Glutamatergic neuron (in vitro differentiated cells): ENCODE data around the gene ZNF394. TPM values are rescaled to one million over a fixed set of nuclear protein-coding genes. Genes with fewer than 3 reads are reported as not detected.

Experiments
- DNase-seq: peaks from one replicate; pipeline ENCODE4 v3.0.0; 2022
- H3K27ac Mint-ChIP-seq: one replicate; pipeline ENCODE4 v1.8.0; 2020; ENCODE audit warnings: mild to moderate bottlenecking, mixed read lengths, inconsistent platforms; ENCODE audit not compliant: unreplicated experiment
- H3K27me3 Mint-ChIP-seq: one replicate; pipeline ENCODE4 v1.8.0; 2020; ENCODE audit warnings: mild to moderate bottlenecking, moderate library complexity, mixed read lengths, inconsistent platforms; ENCODE audit not compliant: unreplicated experiment
- H3K36me3 Mint-ChIP-seq: one replicate; pipeline ENCODE4 v1.8.0; 2020; ENCODE audit warnings: mild to moderate bottlenecking, mixed read lengths, inconsistent platforms; ENCODE audit not compliant: unreplicated experiment
- H3K4me1 Mint-ChIP-seq: one replicate; pipeline ENCODE4 v1.8.0; 2020; ENCODE audit warnings: mild to moderate bottlenecking, low read depth, mixed read lengths, inconsistent platforms; ENCODE audit not compliant: unreplicated experiment
- H3K4me3 Mint-ChIP-seq: one replicate; pipeline ENCODE4 v1.8.0; 2020; ENCODE audit warnings: mild to moderate bottlenecking, mixed read lengths, inconsistent platforms; ENCODE audit not compliant: unreplicated experiment
- H3K9me3 Mint-ChIP-seq: one replicate; pipeline ENCODE4 v1.8.0; 2020; ENCODE audit warnings: mild to moderate bottlenecking, moderate library complexity, mixed read lengths, inconsistent platforms; ENCODE audit not compliant: unreplicated experiment
- CTCF ChIP-seq: fragments of 200-600 bp; sonication (generic); IDR thresholded peaks from one replicate; pipeline ENCODE4 v1.5.0; 2021; ENCODE audit not compliant: partially characterized antibody, unreplicated experiment
- total RNA-seq: library from RNA; stranded (reverse); fragmentation: NEBNext Ultra II Directional; extraction: Animal tissue kit (Norgen Biotek cat#: 25700); gene quantifications from one replicate; pipeline ENCODE4 v1.2.1, GENCODE V29; 2021; ENCODE audit not compliant: unreplicated experiment

The ZNF394 gene
- total RNA-seq, 1 donor from 2014 or later: 19.9 TPM

GRCh38 chr7:99500637-99501009, 542 bp upstream of the ZNF394 start:
- Mint-ChIP-seq H3K4me3 (peak overlapping the region; percentile 100), H3K4me1 (peaks cover 14% of the 10 kb centered on the region), H3K36me3 (peaks cover 3% of the 10 kb centered on the region), H3K27ac (peak overlapping the region; percentile 90), H3K27me3 (peaks cover 8% of the 10 kb centered on the region), H3K9me3 (peaks cover 4% of the 10 kb centered on the region)
- no peak for DNase-seq
- TF ChIP-seq CTCF: no peak

- peaks cover 13% of the 10 kb centered on the region for H3K4me1 Mint-ChIP-seq
- H3K36me3 Mint-ChIP-seq: peaks cover 5% of the 10 kb centered on the region
- no peak for TF ChIP-seq CTCF
- H3K4me3 Mint-ChIP-seq: peak overlapping the region; percentile 100
- DNase-seq: no peak
- H3K27me3 Mint-ChIP-seq: peaks cover 6% of the 10 kb centered on the region
- H3K27ac Mint-ChIP-seq: no peak overlapping the region
- H3K9me3 Mint-ChIP-seq: no peaks in the 10 kb centered on the region
Observed at GRCh38 chr7:99499371-99499720, 735 bp downstream of the ZNF394 start.

- no peak for DNase-seq
- TF ChIP-seq CTCF: no peak
- Mint-ChIP-seq H3K4me3 (peak overlapping the region; percentile 100), H3K9me3 (peaks cover 3% of the 10 kb centered on the region), H3K36me3 (peaks cover 13% of the 10 kb centered on the region), H3K4me1 (peaks cover 13% of the 10 kb centered on the region), H3K27ac (peak overlapping the region; percentile 76), H3K27me3 (peaks cover 6% of the 10 kb centered on the region)
Observed at GRCh38 chr7:99498546-99498944, 1.5 kb downstream of the ZNF394 start.

GRCh38 chr7:99497766-99498545, 2.1 kb downstream of the ZNF394 start:
- H3K9me3 Mint-ChIP-seq: peaks cover 4% of the 10 kb centered on the region
- peaks cover 19% of the 10 kb centered on the region for H3K36me3 Mint-ChIP-seq
- H3K27ac Mint-ChIP-seq: no peak overlapping the region
- DNase-seq: no peak
- peak overlapping the region; percentile 100 for H3K4me3 Mint-ChIP-seq
- peaks cover 6% of the 10 kb centered on the region for H3K27me3 Mint-ChIP-seq
- H3K4me1 Mint-ChIP-seq: peaks cover 13% of the 10 kb centered on the region
- TF ChIP-seq CTCF: no peak

GRCh38 chr7:99493823-99494222, 6.3 kb downstream of the ZNF394 start:
- Mint-ChIP-seq H3K27ac (no peak overlapping the region), H3K9me3 (peaks cover 6% of the 10 kb centered on the region), H3K36me3 (peaks cover 22% of the 10 kb centered on the region), H3K4me1 (peaks cover 11% of the 10 kb centered on the region), H3K27me3 (no peaks in the 10 kb centered on the region), H3K4me3 (no peak overlapping the region)
- no peak for DNase-seq
- TF ChIP-seq CTCF: no peak
